ENCODE data around the gene CHD2.
A peak's percentile ranks its signal among the peaks of the same experiment; 100 is the strongest.
"Not testable (repeated sequence)": the region's sequence is repeated elsewhere in the genome, so short reads cannot be mapped to it uniquely, and the experiment has no call there.

Gene CHD2

DNA sequence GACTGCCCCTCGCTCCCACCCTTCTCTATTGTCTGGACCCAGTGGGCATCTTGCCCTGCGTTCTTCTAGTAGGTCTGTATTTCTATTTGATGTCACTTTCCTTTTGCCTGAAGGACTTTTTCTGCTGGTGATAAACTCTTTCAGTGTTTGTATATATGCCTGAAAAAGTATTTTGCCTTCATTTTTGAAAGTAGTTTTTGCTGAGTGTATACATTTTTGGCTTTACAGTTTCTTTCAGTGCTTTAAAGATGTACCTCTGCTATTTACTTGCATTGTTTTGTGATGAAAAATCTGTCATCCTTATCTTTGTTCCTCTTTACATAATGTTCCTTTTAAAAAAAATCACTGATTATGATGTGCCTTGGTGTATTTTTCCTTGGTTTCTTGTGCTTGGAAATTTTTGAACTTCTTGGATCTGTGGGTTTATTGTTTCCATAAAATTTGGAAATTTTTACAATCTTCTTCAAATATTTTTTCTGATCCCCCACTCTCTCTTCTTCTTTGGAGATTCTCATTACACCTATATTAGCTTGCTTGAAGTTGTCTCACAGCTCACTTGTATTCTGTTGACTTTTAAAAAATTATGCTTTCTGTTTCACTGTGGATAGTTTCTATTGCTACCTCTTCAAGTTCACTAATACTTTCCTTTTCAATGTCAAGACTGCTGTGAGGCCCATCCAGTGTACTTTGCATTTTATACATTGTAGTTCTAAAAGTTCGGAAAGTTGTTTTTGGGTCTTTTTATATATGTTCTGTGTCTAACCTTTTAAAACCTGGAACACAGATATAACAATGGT, 121.0 kb downstream of the CHD2 start:
- no peak for DNase-seq

DNA sequence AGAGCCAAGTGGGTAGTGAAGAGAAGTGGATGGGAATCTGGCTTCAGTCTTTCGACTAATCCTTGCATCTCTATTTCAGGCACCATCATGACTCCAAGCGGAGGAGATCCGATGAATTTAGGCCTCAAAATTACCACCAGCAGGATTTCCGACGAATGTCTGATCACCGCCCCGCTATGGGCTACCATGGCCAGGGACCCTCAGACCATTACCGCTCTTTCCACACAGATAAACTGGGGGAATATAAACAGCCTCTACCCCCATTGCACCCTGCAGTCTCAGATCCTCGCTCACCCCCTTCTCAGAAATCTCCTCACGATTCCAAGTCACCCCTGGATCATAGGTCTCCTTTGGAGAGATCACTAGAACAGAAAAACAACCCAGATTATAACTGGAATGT, 124.2 kb downstream of the CHD2 start:
- DNase-seq = no peak

DNA sequence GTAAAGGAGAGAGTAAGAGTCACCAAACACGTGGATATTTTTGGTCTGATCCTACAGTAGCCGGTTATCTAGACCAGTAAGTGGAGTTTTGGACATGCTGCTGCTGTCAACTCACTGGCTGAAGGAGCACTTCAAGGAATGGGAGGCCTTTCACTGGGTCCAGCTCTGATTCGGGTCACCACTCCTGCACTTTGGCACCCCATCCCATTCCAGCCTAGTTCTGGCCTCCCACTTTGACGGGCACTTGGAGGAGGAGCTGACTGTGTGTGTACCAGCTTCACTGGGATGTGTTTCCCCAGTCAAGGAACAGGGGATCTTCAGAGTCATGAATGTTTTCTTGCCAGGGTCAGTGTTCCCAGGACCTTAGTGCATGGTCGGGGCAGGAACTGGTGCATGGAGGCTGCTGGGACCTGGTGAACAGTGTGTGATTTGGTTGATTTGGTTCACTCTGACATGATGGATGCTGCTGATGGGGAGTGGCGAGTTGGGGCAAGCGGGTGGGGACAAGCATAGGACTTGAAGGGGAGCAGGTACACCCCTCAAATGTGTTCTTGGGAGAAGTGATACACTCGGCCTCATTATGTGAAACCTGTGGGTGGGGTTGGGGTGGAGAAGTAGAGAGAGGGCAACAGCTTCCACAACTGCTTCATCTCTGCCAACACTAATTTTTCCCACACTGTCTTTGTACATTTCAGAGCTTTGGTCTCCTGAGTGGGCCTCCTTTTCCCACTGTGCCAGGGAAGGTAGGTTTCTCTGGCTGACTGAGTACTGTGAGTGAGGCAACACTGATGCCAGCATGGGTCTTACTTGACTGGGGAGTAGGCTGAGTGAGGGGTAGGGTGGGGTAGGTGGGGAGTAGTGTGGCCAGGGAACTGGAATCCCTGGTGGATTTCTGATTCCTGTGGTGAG, 124.8 kb downstream of the CHD2 start:
- no peak for DNase-seq

DNA sequence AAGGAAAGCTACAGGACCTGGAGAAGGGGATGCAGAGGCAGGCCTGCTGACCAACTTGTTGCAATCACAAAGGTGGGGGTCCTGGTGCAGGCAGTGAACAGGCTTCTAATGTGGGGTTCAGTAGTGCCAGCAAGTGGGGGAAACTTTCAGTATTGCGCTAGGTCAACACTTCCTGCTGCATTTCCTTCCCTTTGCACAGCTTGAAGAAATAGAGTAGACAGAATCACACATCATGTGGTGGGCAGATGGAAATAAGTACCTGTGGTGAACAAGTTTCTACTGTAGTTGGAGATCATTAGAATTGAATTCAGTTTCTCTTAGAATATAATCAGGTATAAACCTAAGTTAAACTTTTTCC, 125.5 kb downstream of the CHD2 start:
- DNase-seq = no peak

DNA sequence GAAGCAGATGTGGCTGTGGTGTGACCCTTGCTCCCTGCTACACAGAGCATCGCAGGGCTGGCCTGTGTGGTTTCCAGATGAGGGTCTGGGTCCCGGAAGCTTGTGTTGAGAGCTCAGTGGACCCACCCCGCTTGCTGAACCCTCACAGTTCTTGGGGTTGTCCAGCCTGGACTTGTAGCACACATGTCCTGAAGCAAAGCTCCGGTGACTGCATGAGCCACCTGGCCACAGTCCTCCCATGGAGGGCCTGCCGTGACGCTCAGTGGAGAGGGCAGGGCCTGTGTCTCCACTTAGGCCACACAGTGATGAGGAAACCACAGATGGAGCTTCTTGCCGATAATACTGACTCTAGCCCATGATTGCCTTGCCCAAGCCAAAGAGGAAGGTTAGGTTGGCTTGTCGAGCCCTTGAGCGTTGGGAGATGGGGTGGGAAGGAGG, 126.3 kb downstream of the CHD2 start:
- no peak for DNase-seq

DNA sequence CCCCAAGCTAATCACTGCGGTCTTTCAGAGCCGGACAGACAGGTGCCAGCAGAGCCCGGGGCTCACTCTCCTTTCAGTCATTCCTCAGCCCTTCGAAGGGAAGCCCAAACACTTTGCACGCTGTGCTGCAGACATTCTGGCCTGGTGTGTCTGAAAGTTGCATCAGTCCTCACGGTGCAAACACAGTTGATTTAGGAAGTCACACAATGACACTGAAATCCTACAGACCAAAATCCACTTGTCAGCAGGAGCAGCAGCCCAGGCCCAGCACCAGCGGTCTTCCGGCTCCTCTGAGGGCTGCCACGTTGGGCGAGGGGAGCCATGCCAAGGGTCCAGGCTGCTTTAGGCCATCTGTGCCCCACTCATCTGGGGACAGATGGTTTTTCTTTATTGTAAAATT, 127.3 kb downstream of the CHD2 start:
- peak in 1 of 14 donors; percentile 5 for DNase-seq

DNA sequence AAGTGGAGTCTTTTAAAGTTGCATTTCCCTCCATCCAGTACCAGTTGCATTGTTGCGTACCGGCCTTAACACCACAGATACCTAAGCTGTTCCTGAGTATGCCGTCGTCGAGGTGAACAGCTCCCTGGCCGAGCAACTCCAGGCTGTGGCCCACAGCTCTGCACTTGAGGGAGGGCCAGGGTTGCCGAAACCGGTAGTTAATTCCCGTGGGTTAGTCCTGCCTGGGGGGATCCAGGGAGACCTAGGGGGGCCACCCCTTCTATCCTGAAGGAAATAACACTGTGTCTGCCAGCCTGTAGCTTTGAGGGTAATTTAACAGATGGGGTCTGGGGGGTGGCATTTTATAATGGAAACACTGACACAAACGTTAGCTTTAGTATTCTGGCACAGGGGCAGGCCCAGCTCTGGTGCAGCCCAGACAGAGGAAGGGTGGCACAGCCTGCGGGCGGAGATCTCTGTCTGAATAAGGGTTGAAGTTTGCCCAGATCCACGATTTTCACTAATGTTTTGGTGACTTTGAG, 128.0 kb downstream of the CHD2 start:
- DNase-seq = no peak

DNA sequence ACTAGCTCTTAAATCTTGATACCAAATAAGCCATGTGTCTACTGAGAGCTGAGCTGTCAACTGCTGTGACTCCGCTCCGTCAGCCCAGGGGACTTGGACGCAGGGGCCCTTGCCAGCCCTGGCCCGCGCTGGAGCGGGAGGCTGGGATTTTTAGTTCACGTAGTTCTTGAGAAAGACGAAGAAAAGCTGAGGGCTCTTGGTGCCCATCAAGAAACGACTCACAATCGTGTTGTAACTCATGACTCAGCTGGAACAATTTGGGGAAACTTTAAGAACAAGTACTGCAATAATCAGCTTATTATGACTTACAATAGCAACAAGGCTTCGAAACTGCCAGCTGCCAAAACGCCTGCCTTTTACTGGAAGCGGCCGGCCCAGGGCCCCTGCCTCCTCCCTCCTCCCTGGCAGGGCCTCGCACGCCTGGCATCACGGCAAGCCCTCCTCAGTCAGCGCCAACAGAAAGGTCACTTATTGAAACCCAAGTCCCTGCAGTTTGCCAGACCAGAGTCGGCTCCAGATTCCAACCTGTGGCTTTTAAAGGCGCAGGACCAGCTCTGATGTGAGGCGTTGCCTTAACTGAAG, 128.6 kb downstream of the CHD2 start:
- peak in 11 of 14 donors; percentile 22 to 91 (median 69) for DNase-seq

DNA sequence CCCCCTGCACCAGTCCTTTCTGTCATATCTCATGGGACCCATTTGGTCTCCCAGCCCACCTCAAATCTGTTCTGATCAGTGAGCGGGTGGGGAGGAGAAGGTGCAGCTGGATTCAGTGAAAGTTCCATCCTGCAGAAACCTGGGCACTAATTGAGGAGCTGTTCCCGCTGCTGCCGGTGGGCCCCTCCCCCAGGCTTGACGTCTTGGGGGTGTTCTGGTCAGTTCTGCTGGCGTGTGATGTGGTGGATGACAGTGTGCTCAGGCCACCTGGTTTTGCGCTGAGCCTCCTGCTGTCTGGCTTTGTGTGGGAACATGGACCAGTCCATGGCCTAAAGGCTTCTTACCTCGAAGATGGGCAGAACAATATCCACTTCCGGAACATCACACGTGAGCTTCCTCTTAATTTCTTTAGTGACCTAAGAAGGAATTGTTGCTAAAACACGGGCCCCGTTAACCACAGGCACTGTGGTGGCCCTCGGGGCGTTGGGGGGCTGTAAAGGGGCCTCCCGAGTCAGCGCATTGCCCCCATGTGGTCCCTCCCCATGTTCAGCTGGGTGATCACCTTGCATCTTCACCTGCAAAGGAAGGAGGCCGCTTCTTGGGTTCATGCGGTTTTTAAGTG, 129.2 kb downstream of the CHD2 start:
- peak in 1 of 14 donors; percentile 60 for DNase-seq

DNA sequence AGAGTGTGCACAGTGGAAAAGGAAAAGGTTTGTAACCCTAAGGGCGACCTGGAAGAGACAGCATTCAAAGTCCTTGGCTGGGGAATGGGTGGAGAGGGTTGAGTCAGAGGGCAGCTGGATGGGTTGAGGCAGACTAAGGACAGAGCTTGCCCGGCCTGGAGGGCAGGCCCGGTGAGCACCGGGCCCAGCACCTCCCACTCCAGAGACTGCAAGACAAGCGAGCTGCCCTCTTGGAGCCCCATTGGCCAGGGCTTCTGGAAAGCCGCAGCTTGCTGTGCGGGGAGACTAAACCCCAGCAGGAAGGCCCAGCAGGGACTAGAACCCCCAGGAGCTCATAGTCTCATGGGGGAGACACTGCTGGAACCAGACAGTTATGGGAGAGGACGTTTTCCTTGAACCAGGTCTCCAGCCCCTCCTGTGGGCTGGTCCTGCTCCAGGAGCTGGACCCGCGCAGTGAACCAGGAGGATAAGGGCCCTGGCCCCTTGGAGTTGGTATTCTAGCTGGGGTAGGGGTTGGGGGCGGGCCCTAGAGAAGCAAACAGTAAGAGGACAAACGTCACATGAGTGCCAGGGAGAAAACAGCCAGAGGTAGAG, 129.8 kb downstream of the CHD2 start:
- peak in 3 of 14 donors; percentile 24 to 64 (median 35) for DNase-seq

DNA sequence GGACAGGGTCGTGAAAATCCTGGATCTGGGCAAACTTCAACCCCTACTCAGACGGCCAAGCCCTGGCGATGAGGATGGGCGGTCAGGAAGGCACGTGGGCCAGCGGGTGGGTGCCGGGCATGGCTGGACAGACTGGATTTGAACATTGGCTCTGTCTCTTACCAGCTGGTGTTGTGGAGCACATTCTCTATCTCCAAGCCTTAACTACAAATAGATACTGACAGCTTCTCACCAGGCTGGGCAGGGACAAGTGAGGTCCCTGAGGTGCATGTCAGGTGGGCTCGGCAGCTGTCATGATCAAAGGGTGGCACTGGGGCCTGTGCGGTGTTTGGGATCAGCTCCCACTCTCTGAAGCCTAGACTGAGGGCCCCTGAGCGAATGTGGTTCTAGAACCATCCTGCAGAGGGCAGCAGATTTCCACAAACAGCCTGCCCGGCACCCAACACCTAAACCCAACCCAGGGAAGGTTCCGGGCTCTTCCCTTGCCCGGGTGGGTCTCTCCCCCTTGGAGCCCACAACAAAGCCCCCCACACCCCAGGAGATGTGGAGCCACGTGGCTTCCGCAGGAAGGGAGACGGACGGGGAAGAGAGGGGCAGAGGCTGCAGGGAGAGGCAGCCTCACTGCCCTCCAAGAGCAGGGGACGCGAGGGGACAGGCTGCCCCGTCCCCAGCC, 130.4 kb downstream of the CHD2 start:
- DNase-seq = peak in 12 of 14 donors; percentile 32 to 78 (median 62)

DNA sequence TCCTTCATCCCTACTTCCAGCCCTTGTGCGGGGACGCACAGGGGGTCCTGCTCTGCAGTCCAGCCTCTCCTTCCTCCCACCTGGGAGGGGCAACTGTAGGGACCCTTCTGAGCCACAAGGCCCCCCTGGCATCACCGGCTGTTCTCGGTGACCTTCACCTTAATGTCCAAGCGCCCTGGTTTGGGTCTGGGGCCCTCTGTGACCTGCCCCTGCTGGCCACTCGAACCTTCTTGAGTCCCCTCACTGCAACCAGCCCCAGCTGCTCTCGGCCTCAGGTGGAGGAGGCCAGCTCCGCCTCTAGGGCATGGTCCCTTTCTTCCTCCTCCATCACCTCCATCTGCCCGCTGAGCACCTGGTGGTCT, 131.0 kb downstream of the CHD2 start:
- no peak for DNase-seq

DNA sequence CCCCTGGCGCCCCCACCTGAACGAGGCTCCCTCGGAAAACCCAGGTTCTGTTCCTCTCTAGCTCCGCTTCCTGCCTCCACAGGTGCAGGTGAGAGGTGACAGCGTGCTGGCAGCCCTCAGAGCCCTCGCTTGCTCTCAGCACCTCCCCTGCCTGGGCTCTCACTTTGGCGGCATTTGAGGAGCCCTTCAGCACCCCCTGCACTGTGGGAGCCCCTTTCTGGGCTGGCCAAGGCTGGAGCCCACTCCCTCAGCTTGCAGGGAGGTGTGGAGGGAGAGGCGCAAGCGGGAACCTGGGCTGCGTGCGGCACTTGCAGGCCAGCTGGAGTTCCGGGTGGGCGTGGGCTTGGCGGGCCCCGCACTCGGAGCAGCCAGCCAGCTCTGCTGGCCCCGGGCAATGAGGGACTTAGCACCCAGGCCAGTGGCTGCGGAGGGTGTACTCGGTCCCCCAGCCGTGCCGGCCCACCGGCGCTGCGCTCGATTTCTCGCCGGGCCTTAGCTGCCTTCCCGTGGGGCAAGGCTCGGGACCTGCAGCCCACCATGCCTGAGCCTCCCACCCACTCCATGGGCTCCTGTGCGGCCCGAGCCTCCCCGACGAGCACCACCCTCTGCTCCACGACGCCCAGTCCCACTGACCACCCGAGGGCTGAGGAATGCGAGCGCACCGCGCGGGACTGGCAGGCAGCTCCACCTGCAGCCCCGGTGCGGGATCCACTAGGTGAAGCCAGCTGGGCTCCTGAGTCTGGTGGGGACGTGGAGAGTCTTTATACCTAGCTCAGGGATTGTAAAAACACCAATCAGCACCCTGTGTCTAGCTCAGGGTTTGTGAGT, 131.6 kb downstream of the CHD2 start:
- DNase-seq = not testable (repeated sequence)

DNA sequence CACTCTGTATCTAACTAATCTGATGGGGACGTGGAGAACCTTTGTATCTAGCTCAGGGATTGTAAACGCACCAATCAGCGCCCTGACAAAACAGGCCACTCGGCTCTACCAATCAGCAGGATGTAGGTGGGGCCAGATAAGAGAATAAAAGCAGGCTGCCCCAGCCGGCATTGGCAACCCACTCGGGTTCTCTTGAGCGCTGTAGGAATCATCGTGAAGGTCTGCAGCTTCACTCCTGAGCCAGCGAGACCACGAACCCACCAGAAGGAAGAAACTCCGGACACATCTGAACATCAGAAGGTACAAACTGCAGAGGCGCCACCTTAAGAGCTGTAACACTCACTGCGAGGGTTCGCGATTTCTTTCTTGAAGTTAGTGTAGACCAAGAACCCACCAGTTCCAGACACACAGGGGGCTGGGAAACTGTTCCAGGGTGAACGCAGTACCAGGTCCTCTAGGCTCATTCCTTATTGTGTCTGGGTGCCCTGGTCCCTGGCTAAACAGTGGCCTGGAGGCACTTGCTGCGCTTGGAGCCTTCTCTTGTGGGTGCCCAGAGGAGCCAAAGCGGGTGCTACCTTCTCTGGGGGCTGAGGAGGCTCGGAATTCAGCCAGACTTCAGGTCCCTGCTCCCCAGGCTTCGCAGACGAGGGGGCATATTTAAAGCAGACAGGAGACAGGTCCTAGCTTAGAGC, 132.5 kb downstream of the CHD2 start:
- not testable (repeated sequence) for DNase-seq

DNA sequence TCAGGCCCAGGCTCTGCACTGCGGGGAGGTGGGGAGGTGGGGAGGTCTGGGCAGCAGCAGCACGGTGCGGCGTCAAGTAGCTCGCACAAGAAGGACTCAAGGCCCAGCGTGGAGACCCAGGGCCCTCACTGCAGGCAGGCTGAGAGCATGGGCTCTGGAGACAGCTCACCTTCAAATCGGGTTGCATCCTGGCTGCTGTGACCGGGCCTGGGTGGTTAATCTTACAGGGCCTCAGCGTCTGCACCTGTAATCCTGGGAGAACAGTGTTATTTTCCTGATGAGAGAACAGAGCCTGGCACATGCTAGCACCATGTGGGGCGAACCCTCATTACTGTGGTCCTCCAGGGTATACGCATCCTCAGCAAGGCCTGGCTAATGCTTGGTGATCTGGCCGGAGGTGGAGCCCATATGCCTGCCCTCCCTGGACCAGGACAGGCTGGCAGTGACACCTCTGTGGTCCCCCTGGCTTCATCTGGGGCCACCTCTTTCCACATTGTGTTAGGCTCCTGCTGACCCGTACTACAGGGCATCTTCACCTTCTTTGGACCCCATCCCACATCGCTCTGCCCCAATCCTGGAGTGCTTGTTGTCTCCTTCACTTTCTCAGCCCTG, 133.4 kb downstream of the CHD2 start:
- DNase-seq = no peak

DNA sequence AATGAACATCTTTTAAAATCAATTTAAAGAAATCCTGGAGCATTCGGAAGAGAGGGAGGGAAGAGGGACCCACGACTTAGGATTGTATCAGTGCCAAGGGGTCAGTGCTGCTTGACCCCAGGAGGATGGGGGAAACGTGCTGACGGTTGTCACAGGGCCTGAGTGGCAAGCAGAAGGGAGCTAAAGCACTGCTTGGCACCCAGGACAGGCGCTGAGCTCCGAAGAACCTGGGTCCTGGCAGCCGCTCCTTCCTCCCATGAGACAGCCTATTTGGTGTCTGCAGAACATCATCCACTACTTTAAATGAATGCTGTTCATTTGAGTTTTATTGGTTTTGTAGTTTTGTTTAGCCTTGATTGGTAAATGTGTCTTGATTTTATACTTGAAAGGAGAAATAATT, 134.4 kb downstream of the CHD2 start:
- no peak for DNase-seq

DNA sequence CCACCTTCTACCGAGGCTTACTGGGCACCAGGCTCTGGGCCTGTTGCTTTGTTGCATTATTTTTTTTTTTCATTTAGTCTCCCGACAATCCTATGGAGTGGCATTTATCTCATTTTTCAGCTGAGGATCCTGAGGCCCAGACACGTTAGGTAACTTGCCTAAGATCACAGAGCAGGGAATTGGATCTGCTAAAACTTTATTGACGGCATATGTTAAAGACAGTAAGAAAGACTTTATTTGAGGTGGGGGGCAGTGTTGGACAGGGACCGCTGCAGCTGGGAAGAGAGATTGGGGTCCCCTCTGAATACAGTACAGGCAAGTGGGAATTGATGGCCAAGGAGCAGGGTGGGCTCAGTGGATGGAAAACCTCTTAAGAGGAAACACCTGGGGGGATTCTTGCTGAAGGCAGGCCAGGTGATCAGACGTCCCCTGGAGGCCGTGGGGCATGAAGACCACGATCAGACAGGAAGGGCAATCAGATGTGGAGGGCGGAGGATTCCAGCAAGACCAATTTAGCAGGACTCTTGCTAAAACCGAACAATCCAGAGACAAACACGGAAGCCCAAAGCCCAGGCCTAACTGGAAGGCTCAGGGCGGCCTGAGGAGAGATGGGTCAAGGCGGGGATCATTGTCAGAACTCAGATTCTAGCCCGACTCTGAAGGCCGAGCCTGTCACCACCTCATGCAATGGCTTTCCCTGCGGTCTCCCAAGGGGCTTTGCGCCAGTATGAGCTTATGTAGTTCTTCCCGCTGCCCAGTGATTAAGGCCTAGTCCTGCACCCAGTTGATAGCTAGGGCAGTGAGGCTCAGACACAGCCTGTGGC, 135.2 kb downstream of the CHD2 start:
- DNase-seq = no peak

DNA sequence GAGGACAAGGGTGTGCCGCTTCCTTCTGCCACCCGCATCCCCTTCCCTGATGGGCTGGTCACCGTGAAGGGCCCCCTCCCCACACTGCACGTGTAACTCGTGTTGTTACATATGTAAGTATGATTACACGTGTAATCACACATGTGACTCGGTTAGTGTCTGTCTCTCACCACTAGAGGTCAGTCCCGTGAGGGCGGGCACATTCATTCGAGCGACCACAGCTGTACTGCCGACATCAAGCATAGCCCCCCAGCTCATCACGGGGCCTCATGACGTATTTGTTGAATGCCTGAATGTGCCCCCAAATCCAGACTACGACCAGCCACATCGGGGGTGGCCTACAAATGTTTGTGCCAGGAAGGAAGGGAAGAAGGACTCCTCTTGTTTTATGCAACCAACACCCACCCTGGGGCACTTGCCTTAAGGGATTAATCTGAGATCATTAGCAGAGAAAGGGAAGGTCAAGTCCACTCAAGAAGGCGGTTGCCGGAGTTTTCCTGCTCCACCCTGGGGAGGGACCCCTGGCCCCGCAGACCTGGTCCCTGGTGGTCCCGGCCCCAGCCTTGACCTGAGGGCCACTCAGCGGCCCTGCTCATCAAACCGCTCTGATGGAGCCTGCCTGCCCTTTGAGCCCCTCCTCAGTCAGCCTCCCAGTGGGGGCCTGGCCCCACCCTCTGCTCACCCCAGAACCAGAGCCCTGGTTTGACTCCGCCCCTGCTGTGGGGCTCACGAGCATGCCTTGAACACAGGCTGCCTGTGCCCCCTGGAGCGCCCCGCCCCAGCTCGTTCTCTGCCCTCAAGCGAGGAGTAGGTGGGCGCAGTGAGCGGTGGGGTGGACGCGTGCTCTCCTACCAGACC, 136.1 kb downstream of the CHD2 start:
- no peak for DNase-seq
